Measurements from ENCODE around the gene GUCA2B.

GUCA2B gene

GRCh38 chr1:42191319-42191718, 38.1 kb downstream of the GUCA2B start:
- Histone ChIP-seq H3K27me3 (ENCODE audit: insufficient read depth, poor library complexity, severe bottlenecking) (no peaks in the 10 kb centered on the region), H3K4me3 (replicated peaks; ENCODE audit: insufficient read depth, low read length) (no peak overlapping the region), H3K27ac (replicated peaks) (no peak overlapping the region)
- no peak for DNase-seq (ENCODE audit: low read depth in 1 of 2, low spot score in 1 of 2)
- TF ChIP-seq SPI1 (IDR thresholded peaks at IDR 0.05; ENCODE audit: borderline replicate concordance, low read depth): no peak
- TF ChIP-seq POLR2AphosphoS5 (IDR thresholded peaks at IDR 0.05; ENCODE audit: low read depth): no peak
- TF ChIP-seq, protein P1, sequence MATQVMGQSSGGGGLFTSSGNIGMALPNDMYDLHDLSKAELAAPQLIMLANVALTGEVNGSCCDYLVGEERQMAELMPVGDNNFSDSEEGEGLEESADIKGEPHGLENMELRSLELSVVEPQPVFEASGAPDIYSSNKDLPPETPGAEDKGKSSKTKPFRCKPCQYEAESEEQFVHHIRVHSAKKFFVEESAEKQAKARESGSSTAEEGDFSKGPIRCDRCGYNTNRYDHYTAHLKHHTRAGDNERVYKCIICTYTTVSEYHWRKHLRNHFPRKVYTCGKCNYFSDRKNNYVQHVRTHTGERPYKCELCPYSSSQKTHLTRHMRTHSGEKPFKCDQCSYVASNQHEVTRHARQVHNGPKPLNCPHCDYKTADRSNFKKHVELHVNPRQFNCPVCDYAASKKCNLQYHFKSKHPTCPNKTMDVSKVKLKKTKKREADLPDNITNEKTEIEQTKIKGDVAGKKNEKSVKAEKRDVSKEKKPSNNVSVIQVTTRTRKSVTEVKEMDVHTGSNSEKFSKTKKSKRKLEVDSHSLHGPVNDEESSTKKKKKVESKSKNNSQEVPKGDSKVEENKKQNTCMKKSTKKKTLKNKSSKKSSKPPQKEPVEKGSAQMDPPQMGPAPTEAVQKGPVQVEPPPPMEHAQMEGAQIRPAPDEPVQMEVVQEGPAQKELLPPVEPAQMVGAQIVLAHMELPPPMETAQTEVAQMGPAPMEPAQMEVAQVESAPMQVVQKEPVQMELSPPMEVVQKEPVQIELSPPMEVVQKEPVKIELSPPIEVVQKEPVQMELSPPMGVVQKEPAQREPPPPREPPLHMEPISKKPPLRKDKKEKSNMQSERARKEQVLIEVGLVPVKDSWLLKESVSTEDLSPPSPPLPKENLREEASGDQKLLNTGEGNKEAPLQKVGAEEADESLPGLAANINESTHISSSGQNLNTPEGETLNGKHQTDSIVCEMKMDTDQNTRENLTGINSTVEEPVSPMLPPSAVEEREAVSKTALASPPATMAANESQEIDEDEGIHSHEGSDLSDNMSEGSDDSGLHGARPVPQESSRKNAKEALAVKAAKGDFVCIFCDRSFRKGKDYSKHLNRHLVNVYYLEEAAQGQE (IDR thresholded peaks at IDR 0.05; ENCODE audit: insufficient replicate concordance, low read depth): no peak
- TF ChIP-seq GABPA (IDR thresholded peaks at IDR 0.05; ENCODE audit: low read depth): no peak
- TF ChIP-seq, protein P2, sequence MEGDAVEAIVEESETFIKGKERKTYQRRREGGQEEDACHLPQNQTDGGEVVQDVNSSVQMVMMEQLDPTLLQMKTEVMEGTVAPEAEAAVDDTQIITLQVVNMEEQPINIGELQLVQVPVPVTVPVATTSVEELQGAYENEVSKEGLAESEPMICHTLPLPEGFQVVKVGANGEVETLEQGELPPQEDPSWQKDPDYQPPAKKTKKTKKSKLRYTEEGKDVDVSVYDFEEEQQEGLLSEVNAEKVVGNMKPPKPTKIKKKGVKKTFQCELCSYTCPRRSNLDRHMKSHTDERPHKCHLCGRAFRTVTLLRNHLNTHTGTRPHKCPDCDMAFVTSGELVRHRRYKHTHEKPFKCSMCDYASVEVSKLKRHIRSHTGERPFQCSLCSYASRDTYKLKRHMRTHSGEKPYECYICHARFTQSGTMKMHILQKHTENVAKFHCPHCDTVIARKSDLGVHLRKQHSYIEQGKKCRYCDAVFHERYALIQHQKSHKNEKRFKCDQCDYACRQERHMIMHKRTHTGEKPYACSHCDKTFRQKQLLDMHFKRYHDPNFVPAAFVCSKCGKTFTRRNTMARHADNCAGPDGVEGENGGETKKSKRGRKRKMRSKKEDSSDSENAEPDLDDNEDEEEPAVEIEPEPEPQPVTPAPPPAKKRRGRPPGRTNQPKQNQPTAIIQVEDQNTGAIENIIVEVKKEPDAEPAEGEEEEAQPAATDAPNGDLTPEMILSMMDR (IDR thresholded peaks at IDR 0.05; ENCODE audit: insufficient read depth, low read length): no peak

DNA sequence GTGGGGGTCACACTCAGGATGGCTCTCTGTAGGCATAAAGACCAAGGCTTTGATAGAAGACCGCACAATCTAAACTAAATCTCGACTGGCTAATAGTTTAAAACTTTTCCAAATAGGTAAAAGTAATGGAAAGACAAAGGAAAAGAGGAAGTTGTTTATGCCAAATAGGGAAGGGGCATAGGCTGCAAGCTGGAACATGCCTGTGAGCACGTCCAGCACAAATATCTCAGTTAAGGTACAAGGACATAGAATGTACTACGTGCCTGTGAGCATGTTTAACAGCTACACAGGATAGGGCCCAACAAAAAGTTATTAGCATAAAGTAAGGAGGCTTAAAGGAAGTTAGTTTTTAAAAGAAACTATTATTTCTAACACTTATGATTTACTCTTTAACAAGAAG, 38.9 kb downstream of the GUCA2B start:
- DNase-seq (ENCODE audit: low read depth in 1 of 2, low spot score in 1 of 2): no peak
- TF ChIP-seq SPI1 (IDR thresholded peaks at IDR 0.05; ENCODE audit: borderline replicate concordance, low read depth) (no peak), GABPA (IDR thresholded peaks at IDR 0.05; ENCODE audit: low read depth) (no peak)
- TF ChIP-seq, protein P1 (IDR thresholded peaks at IDR 0.05; ENCODE audit: insufficient replicate concordance, low read depth): no peak
- no peak overlapping the region for H3K27ac ChIP-seq (replicated peaks)

GRCh38 chr1:42195841-42196240, 42.6 kb downstream of the GUCA2B start:
- Histone ChIP-seq H3K27me3 (ENCODE audit: insufficient read depth, poor library complexity, severe bottlenecking) (no peaks in the 10 kb centered on the region), H3K27ac (replicated peaks) (no peak overlapping the region), H3K4me3 (replicated peaks; ENCODE audit: insufficient read depth, low read length) (no peak overlapping the region)
- TF ChIP-seq POLR2AphosphoS5 (IDR thresholded peaks at IDR 0.05; ENCODE audit: low read depth) (no peak), GABPA (IDR thresholded peaks at IDR 0.05; ENCODE audit: low read depth) (no peak), SPI1 (IDR thresholded peaks at IDR 0.05; ENCODE audit: borderline replicate concordance, low read depth) (no peak)
- no peak for DNase-seq (ENCODE audit: low read depth in 1 of 2, low spot score in 1 of 2)

More for the DNA sequence above, 38.9 kb downstream of the GUCA2B start:
- Histone ChIP-seq H3K27me3 (ENCODE audit: insufficient read depth, poor library complexity, severe bottlenecking) (no peaks in the 10 kb centered on the region), H3K4me3 (replicated peaks; ENCODE audit: insufficient read depth, low read length) (no peak overlapping the region)

DNA sequence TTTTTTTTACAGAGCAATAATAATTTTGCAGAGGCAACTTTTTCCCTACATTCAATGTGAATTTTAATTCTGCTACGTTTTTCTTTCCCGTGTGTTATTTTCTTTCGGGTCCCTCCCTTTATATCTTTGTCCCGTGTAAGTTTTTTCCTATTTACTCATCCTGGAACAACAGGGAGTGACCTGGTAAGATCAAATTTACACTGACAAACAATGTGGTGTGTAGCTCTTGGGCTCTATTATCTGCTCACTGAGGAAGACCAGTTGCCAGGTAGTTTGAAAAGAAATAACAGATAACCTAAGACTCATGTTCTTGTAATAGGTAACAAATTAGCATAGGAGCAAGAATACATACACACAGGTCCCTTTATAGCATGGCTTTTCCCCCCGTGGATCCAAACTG, 45.0 kb downstream of the GUCA2B start:
- H3K4me3 ChIP-seq (replicated peaks; ENCODE audit: insufficient read depth, low read length): no peak overlapping the region
- H3K27me3 ChIP-seq (ENCODE audit: insufficient read depth, poor library complexity, severe bottlenecking): no peaks in the 10 kb centered on the region
- TF ChIP-seq GABPA (IDR thresholded peaks at IDR 0.05; ENCODE audit: low read depth) (no peak), SPI1 (IDR thresholded peaks at IDR 0.05; ENCODE audit: borderline replicate concordance, low read depth) (no peak), POLR2AphosphoS5 (IDR thresholded peaks at IDR 0.05; ENCODE audit: low read depth) (no peak)
- TF ChIP-seq, protein P2 (IDR thresholded peaks at IDR 0.05; ENCODE audit: insufficient read depth, low read length): no peak
- TF ChIP-seq, protein P1 (IDR thresholded peaks at IDR 0.05; ENCODE audit: insufficient replicate concordance, low read depth): no peak
- H3K27ac ChIP-seq (replicated peaks): no peak overlapping the region
- no peak for DNase-seq (ENCODE audit: low read depth in 1 of 2, low spot score in 1 of 2)
